Heart left ventricle (tissue), 16 donors: ENCODE measurements around the gene GIPC3. TPM values are rescaled to one million over a fixed set of nuclear protein-coding genes. Genes with fewer than 3 reads are reported as not detected.
"Not testable (repeated sequence)": the region's sequence is repeated elsewhere in the genome, so short reads cannot be mapped to it uniquely, and the experiment has no call there.

Source experiments
- ATAC-seq, 4 donors: fragments of 200-7000 bp; cut with Tn5 transposase; one replicate each; pipeline ENCODE4 v1.9.1; 2020 to 2022; ENCODE audit warnings: moderate library complexity in 4 of 4, mild to moderate bottlenecking in 3 of 4, moderate number of reproducible peaks in 1 of 4
- DNase-seq, 5 donors: peaks; one replicate each; pipeline ENCODE4 v3.0.0-alpha.2; 2020
- H3K27ac ChIP-seq, 12 donors: fragments of 200-600 bp; sonication (generic) in 4 of 12; one replicate each; pipeline versions ENCODE4 v1.5.0 to v1.8.0; 2016 to 2022; ENCODE audit warnings: mild to moderate bottlenecking in 2 of 12
- H3K27me3 ChIP-seq, 9 donors: fragments of 200-600 bp; sonication (generic) in 2 of 9; one replicate each; pipeline versions ENCODE4 v1.5.1 to v1.8.0; 2016 to 2022; ENCODE audit warnings: mild to moderate bottlenecking in 3 of 9
- H3K36me3 ChIP-seq, 9 donors: fragments of 200-600 bp; sonication (generic) in 2 of 9; one replicate each; pipeline versions ENCODE4 v1.5.0 to v1.8.0; 2018 to 2022; ENCODE audit warnings: mild to moderate bottlenecking in 2 of 9
- H3K4me1 ChIP-seq, 12 donors: fragments of 200-600 bp; sonication (generic) in 4 of 12; one replicate each; pipeline versions ENCODE4 v1.5.0 to v1.8.0; 2016 to 2022; ENCODE audit warnings: mild to moderate bottlenecking in 3 of 12
- H3K4me3 ChIP-seq, 12 donors: fragments of 200-600 bp; sonication (generic) in 4 of 12; one replicate each; pipeline versions ENCODE4 v1.5.0 to v1.8.0; 2017 to 2022; ENCODE audit warnings: mild to moderate bottlenecking in 9 of 12, moderate library complexity in 4 of 12
- H3K9me3 ChIP-seq, 12 donors: fragments of 200-600 bp; sonication (generic) in 4 of 12; one replicate each; pipeline versions ENCODE4 v1.5.0 to v1.8.0; 2016 to 2022; ENCODE audit warnings: mild to moderate bottlenecking in 1 of 12
- POLR2A ChIP-seq, 2 donors: fragments of 450-650 bp; IDR thresholded peaks; one replicate each; pipeline ENCODE4 v1.6.1; 2017; ENCODE audit warnings: antibody characterized with exemption in 2 of 2, mild to moderate bottlenecking in 2 of 2, moderate library complexity in 2 of 2
- WGBS, 4 donors: extraction: QIAGEN DNeasy Blood & Tissue Kit in 2 of 4; methylation state at CpG; one replicate each; pipeline versions ENCODE4 v1.1.5 to v1.1.7; 2013 to 2018; 5-methylcytosine and 5-hydroxymethylcytosine counted together
- intact Hi-C, 10 donors: fragments of 100-400 bp; cut with DNase I; formaldehyde crosslinking; loops; one replicate each; pipeline versions ENCODE4 v1.11.1 to v1.14.2; 2022
- polyA plus RNA-seq, 2 donors: library from polyadenylated mRNA; stranded (reverse); fragments of 200-250 nt; gene quantifications; one replicate each; pipeline ENCODE4 v1.2.3, GENCODE V29; 2013
- total RNA-seq, 9 donors: library from RNA; depleted of rRNA in 2 of 9; stranded (reverse); fragments of >200 nt in 2 of 9; fragmentation: NEBNext Ultra II Directional in 3 of 9; extraction: Animal tissue kit (Norgen Biotek cat#: 25700) in 3 of 9; gene quantifications; one replicate each; pipeline versions ENCODE4 v1.1.0 to v1.2.4, GENCODE V29; 2016 to 2023
- TF ChIP-seq, protein P1 (sequence below), 12 donors: fragments of 200-600 bp; sonication (generic) in 4 of 12; IDR thresholded peaks; one replicate each; pipeline versions ENCODE4 v1.5.0 to v1.8.0; 2018 to 2022; ENCODE audit warnings: antibody characterized with exemption in 12 of 12, mild to moderate bottlenecking in 5 of 12
- donor health status: ischemic (EF 13 %, LVEDD 7.1; RV severe dilation, severe dysfunction).
- donor health status: healthy with polysubstance abuse.
- donor health status: DM: no; HTN: yes; CAD: no.
- donor health status: DM: no; HTN: no; CAD: no.
- donor health status: ischemic (EF 25% LVEDD 6.9; RV normal size, moderate dysfunction).
- donor health status: ischemic (EF 25% LVEDD 5.7; RV mildly dilated, moderate dysfunction).
- donor health status: healthy.
- donor health status: DM: yes; HTN: yes; CAD: no.
- donor health status: ischemic (EF 35%, LVEDD 5.7; RV mildly dilated, moderate dysfunction).
- donor health status: nonischemic (EF 11% LVEDD 7.7; RV severe dilation, severe dysfunction).
- donor health status: DM: yes; HTN: yes; CAD: no.
- donor health status: PGD.
- donor health status: ischemic (EF 29% LVEDD 5.4; RV normal size, mild dysfunction).
- donor health status: nonischemic (EF 23%, LVEDD 6.1; RV moderate dilation, normal function).

The GIPC3 gene
- total and polyA plus RNA-seq, 11 donors = 1.00 to 3.3 (median 2.0) TPM

DNA sequence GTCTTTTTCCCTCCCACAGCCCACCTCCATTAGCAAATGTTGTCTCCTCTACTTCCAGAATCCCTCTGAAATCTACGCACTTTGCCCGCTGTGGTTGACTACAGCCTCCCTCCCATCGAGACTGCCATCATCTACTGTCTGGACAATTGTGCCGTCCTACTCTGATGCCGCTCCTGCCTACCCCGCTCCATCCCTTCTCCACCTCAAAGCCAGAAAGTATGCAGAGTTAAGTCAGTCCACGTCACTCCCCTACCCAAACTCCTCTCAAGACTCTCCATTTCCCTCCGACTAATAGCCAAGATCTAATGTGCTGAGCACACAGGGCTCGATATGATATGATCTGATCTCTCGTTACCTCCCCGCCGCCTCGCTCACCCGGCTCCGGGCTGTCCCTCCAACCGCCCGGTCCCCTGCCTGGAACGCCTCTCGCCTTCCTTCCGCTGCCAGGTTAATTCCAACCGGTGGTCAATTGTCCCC is 40.8 kb downstream of the GIPC3 start:
- intact Hi-C loops = loop anchor here in 1 of 10 donors (2.0 kb wide), 1 partner anchor 53 kb away; the partner anchor contains the start of gene HMG20B
- peaks cover 0 to 28% (median 19%) of the 10 kb centered on the region in 12 donors for H3K4me1 ChIP-seq
- peak overlapping the region; percentile 77 to 100 (median 94) for H3K27ac ChIP-seq
- TF ChIP-seq, protein P1, sequence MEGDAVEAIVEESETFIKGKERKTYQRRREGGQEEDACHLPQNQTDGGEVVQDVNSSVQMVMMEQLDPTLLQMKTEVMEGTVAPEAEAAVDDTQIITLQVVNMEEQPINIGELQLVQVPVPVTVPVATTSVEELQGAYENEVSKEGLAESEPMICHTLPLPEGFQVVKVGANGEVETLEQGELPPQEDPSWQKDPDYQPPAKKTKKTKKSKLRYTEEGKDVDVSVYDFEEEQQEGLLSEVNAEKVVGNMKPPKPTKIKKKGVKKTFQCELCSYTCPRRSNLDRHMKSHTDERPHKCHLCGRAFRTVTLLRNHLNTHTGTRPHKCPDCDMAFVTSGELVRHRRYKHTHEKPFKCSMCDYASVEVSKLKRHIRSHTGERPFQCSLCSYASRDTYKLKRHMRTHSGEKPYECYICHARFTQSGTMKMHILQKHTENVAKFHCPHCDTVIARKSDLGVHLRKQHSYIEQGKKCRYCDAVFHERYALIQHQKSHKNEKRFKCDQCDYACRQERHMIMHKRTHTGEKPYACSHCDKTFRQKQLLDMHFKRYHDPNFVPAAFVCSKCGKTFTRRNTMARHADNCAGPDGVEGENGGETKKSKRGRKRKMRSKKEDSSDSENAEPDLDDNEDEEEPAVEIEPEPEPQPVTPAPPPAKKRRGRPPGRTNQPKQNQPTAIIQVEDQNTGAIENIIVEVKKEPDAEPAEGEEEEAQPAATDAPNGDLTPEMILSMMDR (IDR thresholded peaks at IDR 0.05) = no peak
- TF ChIP-seq POLR2A (IDR thresholded peaks at IDR 0.05) = no peak
- H3K4me3 ChIP-seq = peak overlapping the region; percentile 78 to 100 (median 88)
- WGBS, 4 donors = 0 to 2% (median 1%) methylated on average over 21 of the region's 21 CpGs
- H3K36me3 ChIP-seq = peaks cover 0 to 31% (median 16%) of the 10 kb centered on the region in 9 donors
- DNase-seq (no peak), ATAC-seq (peak in 1 of 4 donors; percentile 2)
- no peaks in the 10 kb centered on the region for H3K27me3 ChIP-seq
- H3K9me3 ChIP-seq = no peaks in the 10 kb centered on the region

DNA sequence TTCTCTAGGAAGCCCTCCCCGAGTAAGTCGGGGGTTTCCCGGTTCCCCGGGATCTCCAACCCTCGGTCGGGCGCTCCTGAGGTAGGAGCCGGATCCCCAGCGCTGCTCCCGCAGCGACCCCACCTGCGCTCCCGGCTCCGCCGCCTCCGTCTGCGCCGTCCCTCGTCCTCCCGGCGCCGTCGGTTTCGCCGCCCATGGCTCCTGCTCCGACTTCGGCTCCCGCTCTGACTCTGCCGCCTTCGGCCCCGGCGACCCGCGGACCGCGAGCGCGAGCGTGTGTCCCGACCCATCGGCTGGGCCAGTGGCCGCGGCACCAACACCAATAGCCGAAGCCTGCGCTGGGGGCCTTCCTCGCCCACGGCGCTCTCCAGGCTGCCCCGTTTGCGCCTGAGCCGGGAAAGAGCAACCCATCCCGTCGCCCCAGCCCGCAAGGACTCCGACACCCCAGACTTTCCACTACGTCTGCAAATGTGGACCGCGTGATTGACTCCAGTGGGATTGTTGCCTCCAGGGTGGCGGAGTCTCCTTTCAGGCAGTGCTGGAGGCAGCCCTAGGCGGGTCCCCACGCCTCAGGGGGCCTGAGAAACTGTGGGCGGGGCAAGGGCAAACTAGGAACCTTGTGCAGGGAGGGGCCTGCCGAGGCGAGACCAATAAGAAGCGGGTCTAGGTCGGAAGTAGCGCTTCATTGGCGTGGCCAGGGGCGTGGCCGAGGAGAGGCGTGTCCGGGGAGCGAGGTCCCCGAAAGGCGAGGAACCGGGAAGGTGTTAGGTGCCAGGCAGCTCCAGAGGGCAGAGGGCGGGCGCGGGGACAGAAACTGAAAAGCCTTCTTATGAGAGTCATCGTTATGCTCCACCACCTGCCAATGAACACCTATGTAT is 41.4 kb downstream of the GIPC3 start, which contains the start of gene CACTIN:
Gene CACTIN (minus strand): TSS at position 318 of the 878 bp plus-strand sequence. CDS start 28 bp downstream, at position 290.
- Histone ChIP-seq H3K4me3 (peak within 1 kb of the TSS; percentile 78 to 100 (median 88)), H3K4me1 (peaks cover 0 to 28% (median 19%) of the 10 kb centered on the region in 12 donors), H3K9me3 (no peaks in the 10 kb centered on the region), H3K36me3 (peaks cover 0 to 31% (median 12%) of the 10 kb centered on the region in 9 donors), H3K27me3 (no peaks in the 10 kb centered on the region), H3K27ac (peak within 1 kb of the TSS; percentile 77 to 100 (median 94))
- ATAC-seq (peak; percentile 98 to 99 (median 98)), DNase-seq (peak; percentile 98 to 100 (median 99))
- TF ChIP-seq POLR2A (IDR thresholded peaks at IDR 0.05) = peak in 1 of 2 donors; percentile 80
- TF ChIP-seq, protein P1 (IDR thresholded peaks at IDR 0.05) = peak in 1 of 12 donors; percentile 17
- intact Hi-C loops = loop anchor here in 1 of 10 donors (2.0 kb wide), 1 partner anchor 54 kb away; the partner anchor contains the start of gene HMG20B
- WGBS, 4 donors = 0% methylated on average over 46 to 80 of the region's 80 CpGs

DNA sequence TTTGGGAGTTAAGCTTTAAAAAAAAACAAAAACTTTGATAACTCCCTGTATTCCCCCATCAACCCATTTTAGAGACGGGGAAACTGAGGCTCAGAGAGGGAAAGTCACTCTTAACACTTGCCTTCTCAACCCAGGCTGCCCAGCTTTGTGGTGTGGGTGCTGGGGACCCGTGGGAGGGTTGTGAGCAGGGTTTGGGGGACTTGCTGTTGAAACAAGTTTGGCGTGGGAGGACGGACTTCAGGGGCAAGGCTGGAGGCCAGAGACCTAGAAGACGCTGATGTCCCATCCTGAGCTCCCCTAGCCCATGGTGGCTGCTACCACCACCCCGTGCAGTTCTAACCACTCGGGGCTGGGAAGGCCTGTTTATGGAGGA is 42.1 kb downstream of the GIPC3 start:
- ATAC-seq (no peak), DNase-seq (no peak)
- Histone ChIP-seq H3K4me1 (peaks cover 0 to 28% (median 19%) of the 10 kb centered on the region in 12 donors), H3K27me3 (no peaks in the 10 kb centered on the region), H3K9me3 (no peaks in the 10 kb centered on the region), H3K27ac (peak overlapping the region in 10 of 12 donors; percentile 85 to 100 (median 94)), H3K36me3 (peaks cover 0 to 31% (median 13%) of the 10 kb centered on the region in 9 donors), H3K4me3 (peak overlapping the region in 9 of 12 donors; percentile 16 to 100 (median 88))
- intact Hi-C loops = loop anchor here in 1 of 10 donors (2.0 kb wide), 1 partner anchor 55 kb away; the partner anchor contains the start of gene HMG20B
- TF ChIP-seq, protein P1 (IDR thresholded peaks at IDR 0.05) = no peak
- TF ChIP-seq POLR2A (IDR thresholded peaks at IDR 0.05) = no peak
- WGBS, 4 donors = 58 to 64% (median 62%) methylated on average over 7 of the region's 7 CpGs

DNA sequence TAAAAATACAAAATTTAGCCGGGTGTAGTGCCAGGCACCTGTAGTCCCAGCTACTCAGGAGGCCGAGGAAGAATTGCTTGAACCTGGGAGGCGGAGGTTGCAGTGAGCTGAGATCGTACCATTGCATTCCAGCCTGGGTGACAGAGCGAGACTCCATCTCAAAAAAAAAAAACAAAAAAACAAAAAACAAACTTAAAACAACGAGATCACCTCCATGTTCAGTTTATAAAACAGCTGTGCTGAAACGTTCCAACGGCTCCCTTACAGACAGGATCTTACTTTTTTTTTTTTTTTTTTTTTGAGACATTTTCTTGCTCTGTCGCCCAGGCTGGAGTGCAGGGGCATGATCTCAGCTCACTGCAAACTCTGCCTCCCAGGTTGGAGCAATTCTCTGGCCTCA is 43.5 kb downstream of the GIPC3 start:
- H3K36me3 ChIP-seq = peaks cover 0 to 30% (median 19%) of the 10 kb centered on the region in 9 donors
- H3K9me3 ChIP-seq, H3K27me3 ChIP-seq, H3K4me3 ChIP-seq, intact Hi-C loops, H3K27ac ChIP-seq, DNase-seq, ATAC-seq: not testable (repeated sequence)
- WGBS, 4 donors = 72 to 81% (median 74%) methylated on average over 9 of the region's 9 CpGs
- H3K4me1 ChIP-seq = peaks cover 0 to 28% (median 19%) of the 10 kb centered on the region in 12 donors
